OCI-LY7 (cell line): ENCODE results near the gene SNAP91.

Experiments
- EZH2phosphoT487 ChIP-seq: fragments of 200-600 bp; sonication (generic); IDR thresholded peaks from 2 replicates; pipeline ENCODE4 v1.6.1; 2018; ENCODE audit warnings: low read depth, borderline replicate concordance, mild to moderate bottlenecking, mixed run types, antibody characterized with exemption, low read length, moderate library complexity, mixed read lengths
- TF ChIP-seq, protein P1 (sequence below): fragments of 200-600 bp; sonication (generic); conservative IDR thresholded peaks from 2 replicates; pipeline ENCODE4 v1.5.1; 2014; ENCODE audit warnings: mild to moderate bottlenecking, antibody characterized with exemption, low read length, moderate library complexity, mixed read lengths

DNA sequence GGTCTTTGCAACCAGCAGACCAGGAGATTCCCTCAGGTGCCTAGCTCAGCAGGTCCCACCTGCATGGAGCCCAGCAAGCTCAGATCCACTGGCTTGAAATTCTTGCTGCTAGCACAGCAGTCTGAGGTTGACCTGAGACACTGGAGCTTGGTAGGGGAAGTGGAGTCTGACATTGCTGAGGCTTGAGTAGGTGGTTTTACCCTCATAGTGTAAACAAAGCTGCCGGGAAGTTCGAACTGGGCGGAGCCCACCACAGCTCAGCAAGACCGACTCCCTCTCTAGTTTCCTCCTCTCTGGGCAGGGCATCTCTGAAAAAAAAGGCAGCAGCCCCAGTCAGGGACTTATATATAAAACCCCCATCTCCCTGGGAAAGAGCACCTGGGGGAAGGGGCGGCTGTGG lies 162.3 kb downstream of the SNAP91 start:
- TF ChIP-seq, protein P1, sequence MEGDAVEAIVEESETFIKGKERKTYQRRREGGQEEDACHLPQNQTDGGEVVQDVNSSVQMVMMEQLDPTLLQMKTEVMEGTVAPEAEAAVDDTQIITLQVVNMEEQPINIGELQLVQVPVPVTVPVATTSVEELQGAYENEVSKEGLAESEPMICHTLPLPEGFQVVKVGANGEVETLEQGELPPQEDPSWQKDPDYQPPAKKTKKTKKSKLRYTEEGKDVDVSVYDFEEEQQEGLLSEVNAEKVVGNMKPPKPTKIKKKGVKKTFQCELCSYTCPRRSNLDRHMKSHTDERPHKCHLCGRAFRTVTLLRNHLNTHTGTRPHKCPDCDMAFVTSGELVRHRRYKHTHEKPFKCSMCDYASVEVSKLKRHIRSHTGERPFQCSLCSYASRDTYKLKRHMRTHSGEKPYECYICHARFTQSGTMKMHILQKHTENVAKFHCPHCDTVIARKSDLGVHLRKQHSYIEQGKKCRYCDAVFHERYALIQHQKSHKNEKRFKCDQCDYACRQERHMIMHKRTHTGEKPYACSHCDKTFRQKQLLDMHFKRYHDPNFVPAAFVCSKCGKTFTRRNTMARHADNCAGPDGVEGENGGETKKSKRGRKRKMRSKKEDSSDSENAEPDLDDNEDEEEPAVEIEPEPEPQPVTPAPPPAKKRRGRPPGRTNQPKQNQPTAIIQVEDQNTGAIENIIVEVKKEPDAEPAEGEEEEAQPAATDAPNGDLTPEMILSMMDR = no peak
- TF ChIP-seq EZH2phosphoT487 = no peak
